Activated T-helper 1 cell treated with anti-CD3 and anti-CD28 coated beads, Interleukin-12 subunit alpha, Interleukin-12 subunit beta, Interleukin-2, Interleukin-4 antibody, amounts not matched to agents 30 ng/mL and 10 ng/mL and 1 ng/mL, durations not matched to agents 14 hours and 24 hours and 36 hours (primary cell): ENCODE data around the gene SUN5. TPM values are rescaled to one million over a fixed set of nuclear protein-coding genes. Genes with fewer than 3 reads are reported as not detected.

Experiments
- DNase-seq: peaks from one replicate; pipeline ENCODE4 v3.0.0; 2021; ENCODE audit warnings: low spot score
- H3K27ac Mint-ChIP-seq: one replicate; pipeline ENCODE4 v1.8.0; 2021; ENCODE audit warnings: mild to moderate bottlenecking, mixed read lengths
- H3K27me3 Mint-ChIP-seq: one replicate; pipeline ENCODE4 v1.8.0; 2022; ENCODE audit warnings: mild to moderate bottlenecking, moderate library complexity, mixed read lengths; ENCODE audit not compliant: insufficient read depth
- H3K36me3 Mint-ChIP-seq: one replicate; pipeline ENCODE4 v1.8.0; 2021; ENCODE audit warnings: low read depth, mixed read lengths
- H3K4me1 Mint-ChIP-seq: one replicate; pipeline ENCODE4 v1.8.0; 2021; ENCODE audit warnings: low read depth, mixed read lengths
- H3K4me3 Mint-ChIP-seq: one replicate; pipeline ENCODE4 v1.8.0; 2021; ENCODE audit warnings: mild to moderate bottlenecking, moderate library complexity, mixed read lengths
- H3K9me3 Mint-ChIP-seq: one replicate; pipeline ENCODE4 v1.8.0; 2021; ENCODE audit warnings: mixed read lengths
- intact Hi-C: fragments of 100-400 bp; cut with micrococcal nuclease; formaldehyde crosslinking; loops from one replicate; pipeline ENCODE4 v1.15.1; 2024
- total RNA-seq: library from RNA; stranded (reverse); gene quantifications from 2 replicates; pipeline ENCODE4 v1.2.3, GENCODE V29; 2022

Gene SUN5
- total RNA-seq, 1 donor from 2014 or later = not detected

GRCh38 chr20:32934580-32934979 lies 69.7 kb downstream of the SUN5 start:
- peaks cover 1% of the 10 kb centered on the region for H3K27me3 Mint-ChIP-seq
- H3K4me3 Mint-ChIP-seq = no peak overlapping the region
- no peaks in the 10 kb centered on the region for H3K36me3 Mint-ChIP-seq
- intact Hi-C loops = no loop called here
- no peak overlapping the region for H3K27ac Mint-ChIP-seq
- no peaks in the 10 kb centered on the region for H3K4me1 Mint-ChIP-seq
- DNase-seq = no peak
- no peaks in the 10 kb centered on the region for H3K9me3 Mint-ChIP-seq

Other genes with a start within 250 kb of the SUN5 start
- 0.75 and 0.93 TPM in 2 replicates for gene DNMT3B, start 242.0 kb downstream of the SUN5 start, total RNA-seq
- gene MAPRE1, start 184.5 kb downstream of the SUN5 start, total RNA-seq = 142 and 146 TPM in 2 replicates
- gene EFCAB8, start 145.5 kb downstream of the SUN5 start, total RNA-seq = 0.05 and 0.39 TPM in 2 replicates
- not detected in 2 replicates for gene BPIFB2, start 3.3 kb upstream of the SUN5 start, total RNA-seq
- not detected in 2 replicates for gene BPIFB6, start 27.2 kb upstream of the SUN5 start, total RNA-seq
- not detected in 2 replicates for gene BPIFB3, start 49.5 kb upstream of the SUN5 start, total RNA-seq
- not detected in 2 replicates for gene BPIFB4, start 75.2 kb upstream of the SUN5 start, total RNA-seq
- not detected in 2 replicates for gene BPIFA2, start 163.7 kb upstream of the SUN5 start, total RNA-seq
- gene BPIFA3, start 212.9 kb upstream of the SUN5 start, total RNA-seq = not detected in 2 replicates
- not detected in 2 replicates for gene BPIFA1, start 231.6 kb upstream of the SUN5 start, total RNA-seq